Measurements from ENCODE around the gene DAAM2. TPM values are rescaled to one million over a fixed set of nuclear protein-coding genes. Genes with fewer than 3 reads are reported as not detected.

The DAAM2 gene
- polyA plus RNA-seq, 1 donor, result 17.8 TPM

GRCh38 chr6:39765508-39766065 lies 26.6 kb upstream of the DAAM2 start:
- Histone ChIP-seq H3K36me3 (ENCODE audit: control insufficient read depth, insufficient read depth, low read length) (no peaks in the 10 kb centered on the region), H3K27ac (ENCODE audit: low read length) (no peak overlapping the region), H3K4me1 (ENCODE audit: control insufficient read depth, insufficient read depth, low read length) (no peaks in the 10 kb centered on the region), H3K9me3 (ENCODE audit: control insufficient read depth, low read depth, low read length) (no peaks in the 10 kb centered on the region), H3K27me3 (ENCODE audit: control insufficient read depth, insufficient read depth, low read length) (peaks cover 2% of the 10 kb centered on the region), H3K4me3 (ENCODE audit: low read length) (no peak overlapping the region)
- 90% methylated on average over 2 of the region's 3 CpGs for WGBS (ENCODE audit: insufficient coverage, low lambda C conversion rate)
- DNase-seq, result no peak

GRCh38 chr6:39769012-39769411 lies 23.2 kb upstream of the DAAM2 start:
- H3K27me3 ChIP-seq (ENCODE audit: control insufficient read depth, insufficient read depth, low read length), result peaks cover 2% of the 10 kb centered on the region
- 75% methylated on average over 1 of the region's 5 CpGs for WGBS (ENCODE audit: insufficient coverage, low lambda C conversion rate)
- no peak overlapping the region for H3K27ac ChIP-seq (ENCODE audit: low read length)
- H3K4me1 ChIP-seq (ENCODE audit: control insufficient read depth, insufficient read depth, low read length), result no peaks in the 10 kb centered on the region
- no peaks in the 10 kb centered on the region for H3K36me3 ChIP-seq (ENCODE audit: control insufficient read depth, insufficient read depth, low read length)
- H3K4me3 ChIP-seq (ENCODE audit: low read length), result no peak overlapping the region
- H3K9me3 ChIP-seq (ENCODE audit: control insufficient read depth, low read depth, low read length), result no peaks in the 10 kb centered on the region
- DNase-seq, result no peak

GRCh38 chr6:39770446-39770845 lies 21.7 kb upstream of the DAAM2 start:
- H3K9me3 ChIP-seq (ENCODE audit: control insufficient read depth, low read depth, low read length), result no peaks in the 10 kb centered on the region
- WGBS (ENCODE audit: insufficient coverage, low lambda C conversion rate), result no CpG with 5 or more reads among the region's 4 CpGs
- no peak for DNase-seq
- H3K4me1 ChIP-seq (ENCODE audit: control insufficient read depth, insufficient read depth, low read length), result no peaks in the 10 kb centered on the region
- no peaks in the 10 kb centered on the region for H3K36me3 ChIP-seq (ENCODE audit: control insufficient read depth, insufficient read depth, low read length)
- no peak overlapping the region for H3K27ac ChIP-seq (ENCODE audit: low read length)
- no peak overlapping the region for H3K4me3 ChIP-seq (ENCODE audit: low read length)
- H3K27me3 ChIP-seq (ENCODE audit: control insufficient read depth, insufficient read depth, low read length), result peaks cover 2% of the 10 kb centered on the region

- Histone ChIP-seq H3K9me3 (ENCODE audit: control insufficient read depth, low read depth, low read length) (no peaks in the 10 kb centered on the region), H3K36me3 (ENCODE audit: control insufficient read depth, insufficient read depth, low read length) (no peaks in the 10 kb centered on the region), H3K27me3 (ENCODE audit: control insufficient read depth, insufficient read depth, low read length) (peaks cover 2% of the 10 kb centered on the region), H3K4me3 (ENCODE audit: low read length) (no peak overlapping the region), H3K27ac (ENCODE audit: low read length) (peak overlapping the region; percentile 8), H3K4me1 (ENCODE audit: control insufficient read depth, insufficient read depth, low read length) (no peaks in the 10 kb centered on the region)
- WGBS (ENCODE audit: insufficient coverage, low lambda C conversion rate), result 100% methylated on average over 1 of the region's 6 CpGs
- peak in 1 of 2 donors; percentile 24 for DNase-seq
Observed at GRCh38 chr6:39772559-39773273, 19.5 kb upstream of the DAAM2 start.

GRCh38 chr6:39773782-39774181 lies 18.4 kb upstream of the DAAM2 start:
- Histone ChIP-seq H3K27me3 (ENCODE audit: control insufficient read depth, insufficient read depth, low read length) (peaks cover 2% of the 10 kb centered on the region), H3K36me3 (ENCODE audit: control insufficient read depth, insufficient read depth, low read length) (no peaks in the 10 kb centered on the region), H3K4me1 (ENCODE audit: control insufficient read depth, insufficient read depth, low read length) (no peaks in the 10 kb centered on the region), H3K27ac (ENCODE audit: low read length) (no peak overlapping the region), H3K4me3 (ENCODE audit: low read length) (no peak overlapping the region), H3K9me3 (ENCODE audit: control insufficient read depth, low read depth, low read length) (no peaks in the 10 kb centered on the region)
- WGBS (ENCODE audit: insufficient coverage, low lambda C conversion rate), result 100% methylated on average over 1 of the region's 2 CpGs
- DNase-seq, result no peak

- no peaks in the 10 kb centered on the region for H3K4me1 ChIP-seq (ENCODE audit: control insufficient read depth, insufficient read depth, low read length)
- no peak overlapping the region for H3K27ac ChIP-seq (ENCODE audit: low read length)
- H3K36me3 ChIP-seq (ENCODE audit: control insufficient read depth, insufficient read depth, low read length), result no peaks in the 10 kb centered on the region
- no peak for DNase-seq
- H3K4me3 ChIP-seq (ENCODE audit: low read length), result no peak overlapping the region
- H3K9me3 ChIP-seq (ENCODE audit: control insufficient read depth, low read depth, low read length), result no peaks in the 10 kb centered on the region
- no peaks in the 10 kb centered on the region for H3K27me3 ChIP-seq (ENCODE audit: control insufficient read depth, insufficient read depth, low read length)
- no CpG with 5 or more reads among the region's 2 CpGs for WGBS (ENCODE audit: insufficient coverage, low lambda C conversion rate)
Observed at GRCh38 chr6:39776581-39776980, 15.6 kb upstream of the DAAM2 start.

GRCh38 chr6:39777218-39777617 lies 15.0 kb upstream of the DAAM2 start:
- Histone ChIP-seq H3K27ac (ENCODE audit: low read length) (peak overlapping the region; percentile 8), H3K4me3 (ENCODE audit: low read length) (no peak overlapping the region), H3K36me3 (ENCODE audit: control insufficient read depth, insufficient read depth, low read length) (no peaks in the 10 kb centered on the region), H3K27me3 (ENCODE audit: control insufficient read depth, insufficient read depth, low read length) (no peaks in the 10 kb centered on the region), H3K9me3 (ENCODE audit: control insufficient read depth, low read depth, low read length) (no peaks in the 10 kb centered on the region), H3K4me1 (ENCODE audit: control insufficient read depth, insufficient read depth, low read length) (no peaks in the 10 kb centered on the region)
- peak in 1 of 2 donors; percentile 16 for DNase-seq
- WGBS (ENCODE audit: insufficient coverage, low lambda C conversion rate), result no CpG with 5 or more reads among the region's 10 CpGs

GRCh38 chr6:39777661-39778060 lies 14.5 kb upstream of the DAAM2 start:
- H3K27me3 ChIP-seq (ENCODE audit: control insufficient read depth, insufficient read depth, low read length), result no peaks in the 10 kb centered on the region
- DNase-seq, result no peak
- no peaks in the 10 kb centered on the region for H3K4me1 ChIP-seq (ENCODE audit: control insufficient read depth, insufficient read depth, low read length)
- H3K4me3 ChIP-seq (ENCODE audit: low read length), result no peak overlapping the region
- peak overlapping the region; percentile 8 for H3K27ac ChIP-seq (ENCODE audit: low read length)
- no peaks in the 10 kb centered on the region for H3K36me3 ChIP-seq (ENCODE audit: control insufficient read depth, insufficient read depth, low read length)
- 83% methylated on average over 1 of the region's 4 CpGs for WGBS (ENCODE audit: insufficient coverage, low lambda C conversion rate)
- H3K9me3 ChIP-seq (ENCODE audit: control insufficient read depth, low read depth, low read length), result no peaks in the 10 kb centered on the region

GRCh38 chr6:39778581-39779255 lies 13.5 kb upstream of the DAAM2 start:
- no peak overlapping the region for H3K27ac ChIP-seq (ENCODE audit: low read length)
- DNase-seq, result no peak

GRCh38 chr6:39785281-39785680 lies 6.9 kb upstream of the DAAM2 start:
- 100% methylated on average over 2 of the region's 2 CpGs for WGBS (ENCODE audit: insufficient coverage, low lambda C conversion rate)
- no peak for DNase-seq
- H3K27ac ChIP-seq (ENCODE audit: low read length), result no peak overlapping the region

More at GRCh38 chr6:39778581-39779255, 13.5 kb upstream of the DAAM2 start:
- Histone ChIP-seq H3K4me1 (ENCODE audit: control insufficient read depth, insufficient read depth, low read length) (no peaks in the 10 kb centered on the region), H3K4me3 (ENCODE audit: low read length) (no peak overlapping the region), H3K27me3 (ENCODE audit: control insufficient read depth, insufficient read depth, low read length) (no peaks in the 10 kb centered on the region), H3K9me3 (ENCODE audit: control insufficient read depth, low read depth, low read length) (peaks cover 4% of the 10 kb centered on the region), H3K36me3 (ENCODE audit: control insufficient read depth, insufficient read depth, low read length) (no peaks in the 10 kb centered on the region)
- no CpG with 5 or more reads among the region's 2 CpGs for WGBS (ENCODE audit: insufficient coverage, low lambda C conversion rate)

More at GRCh38 chr6:39785281-39785680, 6.9 kb upstream of the DAAM2 start:
- H3K4me1 ChIP-seq (ENCODE audit: control insufficient read depth, insufficient read depth, low read length), result no peaks in the 10 kb centered on the region
- H3K36me3 ChIP-seq (ENCODE audit: control insufficient read depth, insufficient read depth, low read length), result no peaks in the 10 kb centered on the region
- peaks cover 4% of the 10 kb centered on the region for H3K9me3 ChIP-seq (ENCODE audit: control insufficient read depth, low read depth, low read length)
- H3K27me3 ChIP-seq (ENCODE audit: control insufficient read depth, insufficient read depth, low read length), result no peaks in the 10 kb centered on the region
- no peak overlapping the region for H3K4me3 ChIP-seq (ENCODE audit: low read length)

Measured in large intestine (tissue), 3 donors.